KOPT-K1 (cell line): ENCODE measurements around the gene KCNK15.

ENCODE experiments used
- H3K27ac ChIP-seq: fragments of 200-600 bp; sonication (generic); 2 replicates; pipeline ENCODE4 v1.5.1; 2016; ENCODE audit warnings: antibody characterized with exemption, mild to moderate bottlenecking, low read depth, low read length; ENCODE audit not compliant: poor library complexity, severe bottlenecking
- H3K36me3 ChIP-seq: fragments of 200-600 bp; sonication (generic); 2 replicates; pipeline ENCODE4 v1.5.1; 2017; ENCODE audit warnings: antibody characterized with exemption, mild to moderate bottlenecking, low read length, moderate library complexity; ENCODE audit not compliant: insufficient read depth
- H3K9me3 ChIP-seq: fragments of 200-600 bp; sonication (generic); 2 replicates; pipeline ENCODE4 v1.5.1; 2017; ENCODE audit warnings: antibody characterized with exemption, low read length, mild to moderate bottlenecking; ENCODE audit not compliant: insufficient read depth, poor library complexity, severe bottlenecking

The KCNK15 gene

DNA sequence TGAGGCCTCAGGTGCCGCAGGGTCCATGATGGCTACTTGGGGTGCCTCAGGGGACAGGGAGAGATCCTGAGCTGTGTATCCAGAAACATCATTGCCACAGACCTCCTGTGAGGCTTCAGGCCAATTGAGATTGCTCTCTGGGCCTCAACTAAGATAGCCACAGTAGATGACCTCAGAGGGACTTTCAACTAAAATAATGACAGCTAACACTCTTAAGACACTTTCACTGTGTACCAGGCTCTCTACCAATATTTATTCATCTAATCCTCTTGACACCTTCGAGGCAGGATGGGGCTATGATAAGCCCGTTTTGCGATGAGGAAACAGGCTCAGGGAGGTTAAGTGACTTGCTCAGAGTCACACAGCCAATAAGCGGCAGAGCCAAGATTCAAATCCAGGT lies 54.0 kb downstream of the KCNK15 start:
- no peak overlapping the region for H3K27ac ChIP-seq
- H3K9me3 ChIP-seq, result no peaks in the 10 kb centered on the region
- H3K36me3 ChIP-seq, result no peaks in the 10 kb centered on the region

DNA sequence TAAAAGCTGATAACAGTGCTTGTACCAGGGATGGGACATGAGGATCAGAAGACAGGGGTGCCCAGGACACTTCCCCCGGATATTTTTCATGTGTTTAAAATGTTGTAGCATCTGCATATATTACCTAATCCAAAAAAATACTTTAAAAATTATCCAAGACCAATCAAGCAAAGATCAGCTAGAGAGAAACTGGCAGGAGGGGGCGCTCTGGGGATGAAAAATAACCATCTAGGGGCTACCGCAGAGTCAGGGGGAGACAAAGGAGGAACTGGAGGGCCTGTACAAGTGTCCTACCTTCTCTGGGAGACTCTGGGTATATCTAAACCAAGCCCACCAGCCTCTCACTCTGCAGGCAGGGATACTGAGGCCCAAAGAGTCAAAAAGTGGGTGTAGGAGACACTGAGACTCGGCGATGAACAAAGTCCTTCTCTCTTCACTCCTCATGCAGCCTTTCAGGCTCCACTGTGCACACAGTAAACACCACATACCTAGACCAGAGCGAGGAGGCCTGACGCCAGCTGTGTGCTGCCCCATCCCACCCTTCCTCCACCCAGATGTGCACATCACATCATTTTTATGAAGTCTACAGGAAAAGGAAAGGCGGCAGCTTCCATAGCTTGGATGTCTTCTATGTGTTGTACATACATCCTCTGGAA lies 54.9 kb downstream of the KCNK15 start:
- Histone ChIP-seq H3K9me3 (no peaks in the 10 kb centered on the region), H3K36me3 (no peaks in the 10 kb centered on the region), H3K27ac (no peak overlapping the region)
